Stimulated activated CD8-positive, alpha-beta memory T cell treated with anti-CD3 and anti-CD28 coated beads, Interleukin-4, amount 100 ng/mL, for 1 hour (primary cell): ENCODE measurements around the gene MICALL1.

Source experiments
- DNase-seq, 2 donors: peaks; one replicate each; pipeline ENCODE4 v3.0.0-alpha.2; 2020; ENCODE audit warnings: low read depth in 2 of 2, low spot score in 1 of 2

The MICALL1 gene, protein sequence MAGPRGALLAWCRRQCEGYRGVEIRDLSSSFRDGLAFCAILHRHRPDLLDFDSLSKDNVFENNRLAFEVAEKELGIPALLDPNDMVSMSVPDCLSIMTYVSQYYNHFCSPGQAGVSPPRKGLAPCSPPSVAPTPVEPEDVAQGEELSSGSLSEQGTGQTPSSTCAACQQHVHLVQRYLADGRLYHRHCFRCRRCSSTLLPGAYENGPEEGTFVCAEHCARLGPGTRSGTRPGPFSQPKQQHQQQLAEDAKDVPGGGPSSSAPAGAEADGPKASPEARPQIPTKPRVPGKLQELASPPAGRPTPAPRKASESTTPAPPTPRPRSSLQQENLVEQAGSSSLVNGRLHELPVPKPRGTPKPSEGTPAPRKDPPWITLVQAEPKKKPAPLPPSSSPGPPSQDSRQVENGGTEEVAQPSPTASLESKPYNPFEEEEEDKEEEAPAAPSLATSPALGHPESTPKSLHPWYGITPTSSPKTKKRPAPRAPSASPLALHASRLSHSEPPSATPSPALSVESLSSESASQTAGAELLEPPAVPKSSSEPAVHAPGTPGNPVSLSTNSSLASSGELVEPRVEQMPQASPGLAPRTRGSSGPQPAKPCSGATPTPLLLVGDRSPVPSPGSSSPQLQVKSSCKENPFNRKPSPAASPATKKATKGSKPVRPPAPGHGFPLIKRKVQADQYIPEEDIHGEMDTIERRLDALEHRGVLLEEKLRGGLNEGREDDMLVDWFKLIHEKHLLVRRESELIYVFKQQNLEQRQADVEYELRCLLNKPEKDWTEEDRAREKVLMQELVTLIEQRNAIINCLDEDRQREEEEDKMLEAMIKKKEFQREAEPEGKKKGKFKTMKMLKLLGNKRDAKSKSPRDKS

DNA sequence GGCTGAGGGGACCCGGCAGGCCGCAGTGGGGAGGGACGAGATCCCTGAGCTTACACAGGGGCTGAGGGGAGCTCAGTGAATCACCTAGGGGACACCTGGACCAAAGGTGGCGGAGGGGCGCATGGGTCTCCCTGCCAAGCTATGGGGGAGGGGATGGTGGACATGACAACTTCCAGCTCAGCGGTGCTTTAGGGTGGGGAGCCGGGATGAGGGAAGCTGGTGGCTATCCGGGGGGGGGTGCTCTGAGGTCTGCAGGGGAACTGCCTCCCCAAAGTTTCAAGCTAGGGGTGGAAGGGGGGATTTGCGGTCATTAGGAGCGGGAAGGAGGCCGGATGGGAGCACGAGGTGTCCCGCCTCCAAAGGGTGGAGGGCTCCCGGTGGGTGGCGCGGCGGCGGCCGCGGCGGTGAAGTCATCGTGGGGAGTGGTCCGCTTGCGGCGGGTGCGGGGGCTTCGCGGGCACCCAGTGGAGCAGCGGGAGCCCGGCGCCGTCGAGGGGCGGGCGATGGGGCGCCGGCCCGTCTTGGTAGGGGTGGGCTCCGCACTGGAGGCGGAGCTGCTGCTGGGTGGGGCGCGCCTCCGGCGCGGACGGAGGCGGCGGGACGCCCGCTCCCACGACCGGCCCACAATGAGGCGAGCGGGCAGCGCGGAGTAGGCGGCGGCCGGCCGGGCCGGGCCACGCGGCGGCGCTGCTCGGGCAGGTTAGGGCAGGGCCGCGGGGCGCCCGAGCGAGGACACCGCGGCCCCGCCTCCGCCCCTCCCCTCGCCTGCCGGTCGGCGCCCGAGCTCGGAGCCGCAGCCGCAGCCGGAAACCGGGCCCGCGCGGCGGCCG, at the start of gene MICALL1:
TSS of gene MICALL1 (plus strand) at position 764 of the 830 bp plus-strand sequence. CDS start 126 bp downstream, outside the sequence.
- DNase-seq = peak; percentile 37 to 39

DNA sequence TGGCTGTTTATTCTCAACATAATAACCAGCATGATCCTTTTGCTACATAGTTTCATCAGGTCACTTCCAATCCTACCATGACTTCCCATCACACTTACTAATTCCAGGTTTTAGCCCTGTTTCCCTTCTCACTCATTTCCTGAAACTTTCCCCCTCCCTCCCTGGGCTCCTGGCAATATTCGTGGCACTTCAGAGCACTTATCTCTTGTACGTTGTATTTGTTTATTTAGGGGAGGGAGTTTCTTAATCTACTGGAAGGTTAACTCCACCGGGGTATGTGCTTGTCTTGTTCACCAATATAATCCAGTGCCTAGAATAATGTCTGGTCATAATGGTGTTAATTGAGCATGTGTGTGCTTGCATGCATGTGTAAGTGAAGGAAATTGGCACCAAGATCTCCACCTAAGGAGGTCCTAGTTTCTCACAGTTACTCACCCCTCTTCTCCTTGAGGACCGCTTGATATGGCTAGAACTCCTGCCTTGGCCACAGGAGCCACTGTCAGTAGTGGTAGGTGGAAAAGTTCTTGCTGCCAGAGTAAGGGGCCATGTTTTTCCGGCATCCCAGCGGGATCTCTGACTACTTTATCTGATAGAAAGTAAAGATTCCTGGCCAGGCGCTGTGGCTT, 45.2 kb upstream of the MICALL1 start:
- no peak for DNase-seq

DNA sequence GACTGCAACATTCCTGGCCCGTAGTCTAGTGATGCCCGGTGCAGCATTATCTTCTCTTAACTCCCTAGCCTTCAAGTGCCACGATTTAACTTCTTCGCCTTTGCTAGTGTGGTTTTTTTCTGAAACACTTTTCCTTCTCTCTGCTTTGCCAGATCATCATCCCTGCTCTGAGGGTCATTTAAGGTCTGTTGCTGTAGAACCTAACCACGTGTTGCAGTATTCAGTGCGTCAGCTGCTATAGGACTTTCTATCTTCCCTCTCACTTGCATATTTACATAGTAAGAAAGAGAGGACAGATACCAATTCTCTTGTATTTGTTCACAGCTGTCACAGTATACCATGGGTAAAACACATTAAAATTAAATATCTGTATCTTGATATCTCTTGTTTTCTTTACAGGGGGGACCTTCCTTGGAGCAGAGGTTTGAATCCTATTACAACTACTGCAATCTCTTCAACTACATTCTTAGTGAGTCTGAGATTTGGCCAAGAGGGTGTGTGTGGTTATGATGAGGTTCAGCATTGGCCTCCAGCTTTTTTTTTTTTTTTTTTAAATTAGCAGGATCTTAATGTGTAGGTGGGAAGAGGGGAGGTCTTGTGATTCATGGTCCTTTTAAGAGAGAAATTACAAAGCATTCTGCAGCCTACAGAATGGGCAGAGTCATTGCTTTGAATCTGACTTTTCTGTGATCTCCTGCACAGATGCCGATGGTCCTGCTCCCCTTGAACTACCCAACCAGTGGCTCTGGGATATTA, 43.3 kb upstream of the MICALL1 start:
- no peak for DNase-seq

DNA sequence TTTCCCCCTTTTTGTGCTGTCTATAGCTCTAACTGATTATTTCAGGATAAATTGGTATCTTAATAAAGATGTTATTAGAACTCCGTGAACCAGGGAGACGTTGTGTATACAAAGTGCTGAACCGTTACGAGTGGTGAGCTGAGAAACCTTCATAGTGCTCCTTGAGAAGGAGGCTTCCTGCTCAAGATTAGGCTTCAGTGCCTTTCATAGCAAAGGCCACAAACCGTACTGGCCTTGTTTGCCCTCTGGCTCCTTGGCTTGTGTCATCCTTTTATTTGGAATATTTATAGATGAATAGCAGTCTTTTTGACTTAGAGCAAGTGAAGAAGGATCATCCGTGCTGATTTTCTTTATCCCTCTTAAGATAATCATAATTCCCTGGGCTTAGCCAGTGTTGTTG, 40.6 kb upstream of the MICALL1 start:
- no peak for DNase-seq

DNA sequence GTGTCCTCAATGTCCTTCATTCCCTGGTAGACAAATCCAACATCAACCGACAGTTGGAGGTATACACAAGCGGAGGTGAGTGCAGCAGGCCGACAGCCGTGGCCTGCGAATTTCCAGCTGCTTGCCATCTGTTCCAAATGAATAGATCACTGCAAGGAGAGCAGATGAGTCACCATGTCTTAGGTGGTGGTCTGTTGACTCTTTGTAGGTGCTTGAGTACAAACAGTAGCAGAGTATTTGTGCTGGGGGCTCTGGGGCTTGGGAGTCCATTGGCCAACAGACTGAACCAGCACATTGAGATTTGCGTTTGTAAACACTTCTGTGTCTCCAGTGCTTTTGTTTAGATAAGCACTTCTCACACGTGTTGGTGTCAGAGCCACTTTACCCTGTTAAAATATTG, 35.8 kb upstream of the MICALL1 start:
- no peak for DNase-seq

DNA sequence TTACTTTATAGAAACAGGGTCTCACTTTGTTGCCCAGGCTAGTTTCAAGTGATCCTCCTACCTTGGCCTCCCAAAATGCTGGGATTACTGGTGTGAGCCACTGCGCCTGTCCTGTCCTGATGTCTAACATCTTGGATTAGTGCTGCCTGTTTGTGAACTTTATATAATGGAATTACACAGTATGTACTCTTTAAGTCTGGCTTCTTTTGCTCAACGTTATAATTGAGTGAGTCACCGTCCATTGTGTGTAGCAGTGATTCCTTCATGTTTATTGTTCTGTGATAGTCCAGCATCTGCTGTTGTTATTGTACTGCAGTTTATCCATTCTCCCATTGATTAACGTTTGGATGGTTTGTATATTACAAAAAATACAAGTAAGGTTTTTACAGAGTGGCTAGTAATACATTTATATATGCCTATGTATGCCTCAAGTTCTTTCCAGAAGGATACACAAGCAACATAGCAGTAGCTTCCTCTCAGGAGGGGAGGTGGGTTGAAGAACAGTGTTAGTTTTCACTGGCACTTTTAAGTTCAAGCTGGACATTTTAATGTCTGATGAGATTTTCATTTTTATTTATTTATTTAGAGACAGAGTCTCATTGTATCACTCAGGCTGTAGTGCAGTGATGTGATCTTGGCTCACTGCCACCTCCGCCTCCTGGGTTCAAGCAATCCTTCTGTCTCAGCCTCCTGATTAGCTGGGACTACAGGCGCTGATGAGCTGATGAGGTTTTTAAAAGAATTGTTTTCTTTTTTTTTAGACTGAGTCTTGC, 25.2 kb upstream of the MICALL1 start:
- no peak for DNase-seq

DNA sequence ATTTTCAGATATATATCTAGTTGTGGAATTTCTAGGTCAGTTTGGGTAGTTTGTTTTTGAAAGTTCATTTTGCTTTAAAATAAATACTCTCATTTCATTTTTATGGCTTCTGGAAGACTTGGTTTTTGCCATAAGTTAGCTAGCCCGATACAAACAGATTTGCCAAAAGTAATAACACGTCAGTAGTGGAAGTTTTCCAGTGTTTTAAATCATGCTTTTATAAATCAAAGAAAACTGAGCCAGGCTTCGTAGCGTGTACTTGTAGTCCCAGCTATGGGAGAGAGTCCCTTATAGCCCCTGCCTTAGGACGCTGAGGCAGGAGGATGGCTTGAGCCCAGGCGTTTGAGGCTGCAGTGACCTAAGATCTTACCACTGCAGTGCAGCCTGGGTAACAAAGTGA, 21.7 kb upstream of the MICALL1 start:
- DNase-seq = no peak

DNA sequence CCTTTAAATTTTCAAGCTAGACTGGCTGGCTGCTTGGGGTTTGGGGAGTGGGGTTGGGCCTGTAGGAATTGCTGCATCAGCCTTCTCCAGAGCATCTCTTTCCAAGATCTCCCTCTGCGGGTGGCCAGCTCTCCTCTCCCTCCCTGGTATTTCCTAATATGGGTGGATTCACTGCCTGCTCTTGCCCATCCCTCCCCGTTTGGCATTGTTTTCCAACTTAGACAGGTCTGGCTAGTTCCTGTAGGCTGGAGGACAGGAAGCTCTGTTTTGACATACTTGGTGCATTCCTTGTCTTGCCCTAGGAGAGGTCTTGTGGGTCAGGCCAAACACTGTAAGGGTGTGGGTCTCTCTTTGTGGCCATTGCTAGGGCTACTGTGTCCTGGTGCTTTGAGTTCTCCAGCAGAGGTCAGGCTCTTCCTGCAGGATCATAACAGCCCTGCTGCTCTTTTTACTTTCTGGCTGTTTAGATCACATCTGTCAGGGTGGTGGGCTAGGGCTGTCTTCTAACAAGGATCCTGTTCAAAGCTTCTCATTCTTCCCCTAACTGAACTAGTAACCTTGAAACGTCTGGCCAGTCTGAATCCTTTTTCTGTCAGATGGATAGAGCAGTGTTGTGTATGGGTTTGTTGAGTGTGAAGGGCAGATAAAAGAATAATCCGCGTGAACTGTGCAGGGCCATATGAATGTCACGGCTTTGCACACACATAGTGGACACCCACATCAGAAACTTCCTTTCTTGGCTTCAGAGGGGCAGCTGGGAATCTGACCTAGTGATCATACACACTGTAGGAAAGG, 18.3 kb upstream of the MICALL1 start:
- no peak for DNase-seq

DNA sequence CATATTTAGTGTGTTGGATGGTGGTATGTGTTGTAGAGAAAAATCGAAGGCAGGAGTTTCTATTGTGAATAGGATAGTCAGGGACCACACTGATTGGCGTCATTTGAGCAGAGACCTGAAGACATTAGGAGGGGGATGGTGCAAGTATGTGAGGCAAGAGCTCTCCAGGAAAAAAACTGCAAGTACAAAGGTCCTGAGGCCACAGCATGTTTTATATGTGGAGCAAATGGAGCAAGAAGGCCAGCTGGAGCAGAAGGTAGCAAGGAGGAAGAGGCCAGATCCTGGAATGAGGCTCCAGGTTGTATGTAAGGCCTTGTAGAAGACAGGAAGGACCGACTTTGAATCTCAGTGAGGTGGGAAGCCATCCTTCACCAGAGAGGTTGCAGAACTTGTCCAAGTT, 14.2 kb upstream of the MICALL1 start:
- DNase-seq = no peak

DNA sequence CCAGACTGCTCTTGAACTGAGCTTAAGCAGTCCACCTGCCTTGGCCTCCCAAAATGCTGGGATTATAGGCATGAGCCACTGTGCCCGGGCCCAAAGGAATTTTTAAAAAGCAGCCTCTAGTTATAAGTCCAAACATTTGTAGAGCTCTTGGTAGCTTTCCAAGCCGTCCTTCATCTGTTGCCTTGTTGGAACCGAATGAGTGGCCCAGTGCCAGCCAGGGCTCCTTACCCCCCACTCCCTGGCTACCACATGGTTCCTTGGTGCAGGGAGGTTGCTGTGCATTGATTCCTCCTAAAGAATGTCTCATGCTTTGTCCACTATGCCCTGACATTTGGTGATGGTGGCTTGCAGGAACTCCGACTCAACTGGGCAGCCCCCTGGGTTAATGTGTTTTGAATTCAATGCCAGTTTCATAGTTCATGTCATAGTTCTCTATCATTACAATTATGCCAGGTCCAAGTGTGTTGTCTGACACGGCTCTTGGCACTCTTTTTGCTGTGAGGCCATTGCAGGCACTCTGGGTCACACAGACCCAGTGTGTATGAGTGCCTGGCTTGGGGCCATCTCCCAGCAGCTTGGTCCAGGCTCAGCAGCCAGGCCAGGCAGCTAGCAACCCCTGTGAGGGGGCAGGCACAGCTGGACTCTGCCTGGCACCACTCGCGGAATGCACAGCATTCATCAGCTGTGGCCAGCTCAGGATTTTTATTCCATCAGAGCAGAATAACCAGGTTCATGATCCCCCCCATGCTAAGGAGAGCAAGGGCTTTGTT, 13.3 kb upstream of the MICALL1 start:
- DNase-seq = no peak

DNA sequence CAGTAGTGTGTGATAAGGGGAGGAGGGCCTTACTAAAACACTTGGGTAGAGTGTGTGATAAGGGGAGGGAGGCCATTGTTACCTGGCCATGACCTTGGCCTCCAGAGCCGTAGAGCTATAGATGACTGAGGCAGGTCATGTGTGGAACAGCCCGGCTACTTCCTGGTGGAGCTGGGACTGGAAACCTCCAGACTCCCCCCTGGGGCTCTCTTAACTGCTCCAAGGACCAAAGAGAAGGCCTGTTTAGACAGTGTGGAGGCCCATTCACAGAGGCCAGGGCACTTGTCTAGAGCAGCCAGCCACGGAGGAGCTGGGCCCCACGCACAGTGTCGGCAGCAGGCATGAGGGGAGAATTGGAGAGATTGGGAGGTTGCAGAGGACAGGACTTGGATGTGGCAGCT, 12.5 kb upstream of the MICALL1 start:
- DNase-seq = no peak

DNA sequence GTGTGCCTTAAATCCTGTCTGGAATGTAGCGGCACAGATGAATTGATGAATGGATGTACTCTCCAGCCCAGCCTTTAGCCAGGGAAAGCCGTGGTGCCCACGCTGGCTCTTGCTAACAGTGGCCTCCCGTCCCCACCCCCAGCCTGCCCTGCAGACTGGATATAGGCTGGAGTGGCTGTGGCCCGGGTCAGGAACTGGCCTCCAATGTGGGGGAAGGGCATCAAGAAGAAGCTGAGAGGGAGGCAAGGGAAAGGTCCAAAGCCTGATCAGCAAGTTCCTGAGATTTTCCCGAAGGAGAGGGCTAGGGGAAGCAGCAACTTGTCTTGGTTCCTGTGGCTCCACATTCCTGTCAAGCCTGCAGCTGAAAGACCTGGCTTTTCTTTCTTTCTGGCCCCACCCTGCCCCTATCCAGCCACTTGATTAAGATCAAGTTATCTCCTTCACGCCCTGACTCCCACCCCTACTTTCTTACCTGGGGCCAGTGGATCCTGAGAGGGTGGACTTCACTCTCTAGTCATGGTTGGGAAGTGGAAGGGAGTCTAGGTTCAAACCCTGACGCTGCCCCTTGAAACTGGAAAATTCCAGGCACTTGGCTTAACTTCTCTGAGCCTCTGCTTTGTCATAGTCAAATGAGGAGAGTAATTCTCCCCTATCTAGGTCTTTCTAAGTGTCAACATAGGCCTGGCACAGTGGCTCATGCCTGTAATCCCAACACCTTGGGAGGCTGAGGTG, 11.0 kb upstream of the MICALL1 start:
- no peak for DNase-seq

DNA sequence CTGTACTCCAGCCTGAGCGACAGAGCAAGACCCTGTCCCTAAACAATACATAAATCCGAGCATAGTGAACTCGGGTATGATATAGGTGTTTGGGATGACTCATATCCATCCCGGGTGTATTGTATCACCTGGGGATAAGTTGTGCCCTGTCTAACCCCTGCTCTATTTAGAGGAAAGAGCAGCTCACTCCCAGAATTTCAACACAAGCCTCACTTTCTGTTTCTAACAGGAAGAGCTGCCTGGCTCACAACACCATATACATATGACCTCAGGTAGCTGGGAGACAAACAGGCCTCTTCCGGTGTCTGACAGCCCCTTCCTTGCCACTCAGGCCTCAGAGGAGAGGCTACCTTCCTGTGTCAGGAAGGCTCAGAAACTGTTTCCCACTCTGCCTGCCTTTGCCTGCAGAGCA, 9.9 kb upstream of the MICALL1 start:
- peak in 1 of 2 donors; percentile 18 for DNase-seq

DNA sequence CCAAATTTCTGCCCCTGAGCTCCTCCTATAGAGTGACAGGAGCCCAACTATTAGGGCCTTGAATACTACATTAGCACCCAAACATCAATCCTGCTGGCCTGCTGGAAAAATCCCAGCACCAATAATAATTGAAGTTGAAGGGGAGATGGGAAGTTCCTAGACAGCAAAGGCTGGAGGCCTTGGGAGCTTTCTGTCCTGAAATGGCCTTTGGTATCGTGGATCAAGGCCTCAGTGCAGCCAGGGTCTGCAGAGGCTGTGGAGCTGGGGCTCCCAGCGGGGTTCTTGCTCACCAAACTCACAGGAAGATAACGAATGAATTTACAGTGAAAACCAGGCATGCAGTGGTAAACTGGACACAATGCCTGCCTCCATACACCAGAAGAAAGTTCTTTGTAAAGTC, 9.2 kb upstream of the MICALL1 start:
- DNase-seq = no peak

DNA sequence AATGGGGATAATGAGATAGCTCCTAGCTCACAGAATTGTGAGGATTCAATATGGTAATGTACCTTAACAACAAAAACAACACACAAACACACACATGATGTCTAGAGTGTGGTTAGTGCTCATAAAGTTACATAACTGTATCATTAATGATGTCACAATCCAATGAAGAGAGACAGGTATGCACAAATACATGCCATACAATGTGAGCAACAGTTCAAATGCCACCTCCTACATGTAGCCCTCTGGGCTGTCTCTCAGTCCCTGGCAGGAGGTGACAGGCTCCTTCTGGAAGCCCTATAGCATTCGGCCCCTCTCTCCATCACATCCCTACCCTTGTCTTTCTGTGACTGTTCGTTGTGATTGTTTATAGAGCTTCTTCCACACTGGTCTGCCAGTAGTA, 8.3 kb upstream of the MICALL1 start:
- DNase-seq = no peak

DNA sequence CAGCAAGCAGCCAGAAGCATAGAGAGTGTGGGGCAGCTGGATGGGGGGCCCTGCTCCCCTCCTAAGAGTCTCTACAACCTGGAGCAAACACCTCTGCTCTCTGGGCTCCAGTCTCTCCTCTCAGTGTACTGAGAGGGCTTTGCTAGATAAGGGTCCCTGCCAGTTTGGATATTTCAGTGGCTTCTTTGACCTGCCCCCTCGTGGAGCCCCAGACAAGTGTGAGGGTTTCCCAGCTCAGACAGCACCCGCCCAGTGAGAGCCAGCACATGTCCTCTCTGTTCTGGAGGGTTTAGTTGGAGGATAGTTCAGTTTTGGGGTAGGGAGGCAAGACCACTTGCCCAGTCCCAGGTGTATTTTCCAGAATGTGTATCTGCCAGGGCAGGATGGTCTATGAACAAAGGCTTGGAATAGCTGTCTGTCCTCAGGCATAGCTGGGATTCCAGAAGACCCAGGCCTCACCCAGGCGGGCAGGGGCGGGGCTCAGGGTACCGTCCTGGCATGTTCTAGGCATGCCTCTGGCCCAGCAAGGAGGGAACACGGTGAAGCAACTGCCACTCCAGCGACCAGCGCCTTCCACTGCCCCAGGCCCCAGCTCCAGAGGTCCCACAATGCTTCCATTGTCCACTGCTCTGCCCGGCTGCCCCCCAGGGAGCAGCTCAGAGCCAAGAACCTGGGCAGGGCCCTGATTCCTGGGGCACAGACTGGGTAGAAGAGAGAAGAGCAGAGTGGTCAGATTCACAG, 7.5 kb upstream of the MICALL1 start:
- no peak for DNase-seq
